ENCODE results near the gene HTR2A.

The HTR2A gene

DNA sequence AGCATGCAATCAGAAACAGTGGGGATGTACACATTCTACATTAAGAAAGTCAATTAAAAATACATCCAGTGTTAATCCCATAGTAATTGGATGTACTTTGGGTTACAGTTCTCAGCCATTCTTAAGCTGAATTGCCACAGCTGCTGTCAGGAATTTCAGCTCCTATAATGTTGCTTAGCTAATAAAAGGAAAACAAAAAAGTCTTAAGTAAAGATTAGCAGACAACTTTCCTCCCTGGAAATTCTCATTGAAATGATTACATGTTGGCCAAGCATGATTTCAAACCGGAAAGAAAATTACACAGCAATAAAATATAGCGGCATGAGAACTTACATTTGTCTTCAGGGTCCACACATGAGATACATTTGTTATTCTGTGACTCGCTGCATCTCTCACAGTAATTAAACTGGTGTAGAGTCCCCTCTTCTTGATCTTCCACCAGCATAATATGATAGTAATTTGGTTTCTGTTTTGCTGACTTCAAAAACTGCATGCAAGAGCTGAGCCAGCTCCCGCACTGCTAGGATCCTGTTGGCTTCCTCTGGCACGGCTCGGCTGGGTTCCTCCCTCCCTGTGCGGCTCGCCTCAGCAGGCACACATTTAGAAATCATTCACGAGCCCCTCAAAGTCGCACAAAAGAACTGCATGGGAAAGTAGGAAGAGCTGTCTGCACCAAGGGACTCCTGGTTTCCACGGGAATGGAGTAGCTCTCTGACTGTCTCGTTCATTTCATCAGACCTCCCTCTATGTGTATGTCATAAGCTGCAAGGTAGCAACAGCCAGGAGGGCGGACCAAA, at the start of gene HTR2A:
Gene HTR2A, minus strand, starts transcription at position 713 of the 797 bp plus-strand sequence. CDS start 1,147 bp downstream, outside the sequence.
- Histone ChIP-seq H3K4me1 (ENCODE audit: insufficient read depth, low read length) (peaks cover 10% of the 10 kb centered on the region; the same call in 1 of the 2 replicates), H3K9me3 (ENCODE audit: control insufficient read depth, insufficient read depth, low read length) (no peaks in the 10 kb centered on the region), H3K9ac (ENCODE audit: low read depth, low read length) (no peak within 1 kb of the TSS), H3K36me3 (ENCODE audit: insufficient read depth, low read length) (no peaks in the 10 kb centered on the region)

DNA sequence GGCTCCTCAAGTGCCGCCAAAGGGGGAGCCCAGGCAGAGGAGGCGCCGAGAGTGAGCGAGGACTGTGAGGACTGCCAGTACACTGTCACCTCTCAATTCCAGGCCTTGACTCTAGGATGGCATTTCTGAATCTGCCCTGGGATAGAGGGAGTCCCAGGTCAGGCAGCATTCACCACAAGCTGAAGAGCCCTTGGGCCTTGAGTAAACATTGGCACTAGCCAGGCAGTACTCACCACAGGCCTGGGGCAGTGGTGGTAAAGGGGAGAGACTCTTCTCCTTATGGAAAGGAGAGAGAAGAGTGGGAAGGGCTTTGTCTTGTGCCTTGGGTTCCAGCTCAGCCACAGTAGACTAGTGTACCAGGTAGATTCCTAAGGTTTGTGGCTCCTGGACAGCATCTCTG, 39.7 kb upstream of the HTR2A start:
- peaks cover 15% of the 10 kb centered on the region for H3K9me3 ChIP-seq (ENCODE audit: control insufficient read depth, insufficient read depth, low read length)
- no peaks in the 10 kb centered on the region for H3K4me1 ChIP-seq (ENCODE audit: insufficient read depth, low read length)
- H3K9ac ChIP-seq (ENCODE audit: low read depth, low read length), result no peak overlapping the region
- H3K36me3 ChIP-seq (ENCODE audit: insufficient read depth, low read length), result no peaks in the 10 kb centered on the region

DNA sequence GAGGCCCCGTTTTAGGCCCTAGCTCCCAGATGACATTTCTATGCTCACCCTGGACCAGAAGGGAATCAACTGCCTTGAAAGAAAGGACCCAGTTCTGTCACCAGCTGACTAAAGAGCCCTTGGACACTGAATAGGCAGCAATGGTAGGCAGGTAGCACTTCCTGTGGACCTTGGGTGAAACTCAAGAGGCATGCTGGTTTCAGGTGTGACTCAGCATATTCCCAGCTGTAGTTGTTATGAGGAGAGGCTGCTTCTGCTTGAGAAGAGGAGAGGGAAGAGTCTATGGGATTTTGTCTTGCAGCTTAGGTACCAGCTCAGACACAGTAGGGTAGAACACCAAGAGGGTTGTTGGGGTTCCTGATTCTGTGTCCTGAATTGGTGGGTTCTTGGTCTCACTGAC, 37.9 kb upstream of the HTR2A start:
- no peaks in the 10 kb centered on the region for H3K4me1 ChIP-seq (ENCODE audit: insufficient read depth, low read length)
- H3K36me3 ChIP-seq (ENCODE audit: insufficient read depth, low read length), result no peaks in the 10 kb centered on the region
- H3K9me3 ChIP-seq (ENCODE audit: control insufficient read depth, insufficient read depth, low read length), result peaks cover 17% of the 10 kb centered on the region
- H3K9ac ChIP-seq (ENCODE audit: low read depth, low read length), result no peak overlapping the region

DNA sequence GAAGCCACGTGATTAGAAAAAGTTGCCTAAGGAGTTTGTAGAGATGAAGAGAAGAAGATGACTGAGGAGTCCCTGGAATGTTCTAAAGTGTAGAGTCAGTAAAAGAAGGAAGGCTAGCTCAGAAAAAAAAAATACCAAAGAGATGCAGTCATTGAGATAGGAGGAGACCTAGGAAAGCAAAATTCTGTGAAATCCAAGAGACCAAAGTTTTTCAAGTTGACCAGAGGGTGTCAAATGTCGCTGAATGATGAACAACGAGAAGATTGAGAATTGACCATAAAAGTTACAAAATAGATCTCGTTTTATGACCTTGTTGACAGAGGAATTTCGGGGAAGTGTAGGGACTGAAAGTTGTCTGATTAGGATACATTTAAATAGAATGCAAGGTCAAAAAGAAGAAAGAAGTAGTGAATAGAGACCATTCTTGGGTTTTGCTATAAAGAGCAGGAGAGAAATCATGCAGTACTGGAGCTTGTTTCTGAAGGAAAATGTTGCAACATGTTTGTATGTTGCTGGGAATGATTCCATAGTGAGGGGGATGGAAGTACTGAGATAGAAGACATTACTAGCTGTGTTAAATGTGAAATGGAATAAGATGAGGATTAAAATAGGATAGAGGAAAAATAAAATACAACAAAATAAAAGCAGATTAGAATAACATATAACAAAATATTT, 30.2 kb upstream of the HTR2A start:
- Histone ChIP-seq H3K9ac (ENCODE audit: low read depth, low read length) (no peak overlapping the region), H3K36me3 (ENCODE audit: insufficient read depth, low read length) (no peaks in the 10 kb centered on the region), H3K9me3 (ENCODE audit: control insufficient read depth, insufficient read depth, low read length) (peaks cover 7% of the 10 kb centered on the region), H3K4me1 (ENCODE audit: insufficient read depth, low read length) (no peaks in the 10 kb centered on the region)

DNA sequence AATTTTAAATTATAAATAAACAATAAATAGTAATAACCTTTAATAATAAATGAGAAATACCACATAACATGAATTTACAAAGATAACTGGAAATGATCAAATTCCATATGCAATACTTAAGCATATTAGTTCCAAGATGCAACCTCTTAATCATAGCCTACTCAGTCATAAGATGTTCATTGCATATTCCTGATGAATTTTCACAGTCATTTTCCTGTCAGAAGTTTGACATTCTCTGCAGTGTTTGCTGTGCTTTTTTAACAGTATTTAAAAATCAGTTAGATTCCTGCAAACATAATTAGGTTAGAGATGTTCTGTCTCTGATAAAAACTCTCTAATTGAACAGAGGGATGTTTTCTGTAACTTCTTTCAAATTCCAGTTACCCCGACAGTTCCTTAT, 28.6 kb upstream of the HTR2A start:
- peaks cover 6% of the 10 kb centered on the region; the same call in 1 of the 2 replicates for H3K9me3 ChIP-seq (ENCODE audit: control insufficient read depth, insufficient read depth, low read length)
- H3K36me3 ChIP-seq (ENCODE audit: insufficient read depth, low read length), result no peaks in the 10 kb centered on the region
- H3K4me1 ChIP-seq (ENCODE audit: insufficient read depth, low read length), result no peaks in the 10 kb centered on the region
- H3K9ac ChIP-seq (ENCODE audit: low read depth, low read length), result no peak overlapping the region

DNA sequence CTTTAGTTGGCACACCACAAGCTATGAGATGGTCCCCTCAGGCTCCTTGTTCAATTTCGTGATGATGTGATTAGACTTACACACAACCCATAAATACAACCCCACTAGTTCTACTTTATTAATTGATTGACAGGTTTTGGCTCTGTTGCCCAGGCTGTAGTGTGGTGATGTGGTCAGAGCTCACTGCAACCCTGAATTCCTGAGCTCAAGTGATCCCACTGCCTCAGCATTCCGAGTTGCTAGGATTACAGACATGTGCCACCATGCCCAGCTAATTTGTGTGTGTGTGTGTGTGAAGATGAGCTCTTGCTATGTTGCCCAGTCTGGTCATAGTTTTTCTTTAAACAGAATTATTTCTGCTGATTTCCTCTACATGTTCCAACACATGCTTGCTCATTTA, 17.5 kb upstream of the HTR2A start:
- H3K9me3 ChIP-seq (ENCODE audit: control insufficient read depth, insufficient read depth, low read length), result no peaks in the 10 kb centered on the region
- no peaks in the 10 kb centered on the region for H3K4me1 ChIP-seq (ENCODE audit: insufficient read depth, low read length)
- no peaks in the 10 kb centered on the region for H3K36me3 ChIP-seq (ENCODE audit: insufficient read depth, low read length)
- no peak overlapping the region for H3K9ac ChIP-seq (ENCODE audit: low read depth, low read length)

DNA sequence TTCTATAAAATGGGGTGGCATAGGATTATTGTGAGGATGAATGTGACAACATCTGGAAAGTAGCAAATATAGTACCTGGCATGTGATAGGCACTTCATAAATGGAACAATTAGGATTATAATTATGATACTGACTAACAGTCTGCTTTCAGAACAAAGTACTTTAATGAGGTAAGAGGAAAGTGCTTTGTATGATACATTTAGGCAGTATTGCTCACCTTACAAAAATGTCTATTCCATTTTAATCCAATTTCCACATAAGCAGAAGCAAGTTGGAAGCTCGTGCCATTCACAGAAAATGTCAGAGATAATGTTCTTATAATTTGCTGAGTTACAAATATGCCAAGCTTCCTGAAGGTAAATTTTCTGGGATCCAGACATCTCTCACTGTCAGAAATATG, 16.9 kb upstream of the HTR2A start:
- H3K36me3 ChIP-seq (ENCODE audit: insufficient read depth, low read length), result no peaks in the 10 kb centered on the region
- no peak overlapping the region for H3K9ac ChIP-seq (ENCODE audit: low read depth, low read length)
- no peaks in the 10 kb centered on the region for H3K9me3 ChIP-seq (ENCODE audit: control insufficient read depth, insufficient read depth, low read length)
- H3K4me1 ChIP-seq (ENCODE audit: insufficient read depth, low read length), result no peaks in the 10 kb centered on the region

DNA sequence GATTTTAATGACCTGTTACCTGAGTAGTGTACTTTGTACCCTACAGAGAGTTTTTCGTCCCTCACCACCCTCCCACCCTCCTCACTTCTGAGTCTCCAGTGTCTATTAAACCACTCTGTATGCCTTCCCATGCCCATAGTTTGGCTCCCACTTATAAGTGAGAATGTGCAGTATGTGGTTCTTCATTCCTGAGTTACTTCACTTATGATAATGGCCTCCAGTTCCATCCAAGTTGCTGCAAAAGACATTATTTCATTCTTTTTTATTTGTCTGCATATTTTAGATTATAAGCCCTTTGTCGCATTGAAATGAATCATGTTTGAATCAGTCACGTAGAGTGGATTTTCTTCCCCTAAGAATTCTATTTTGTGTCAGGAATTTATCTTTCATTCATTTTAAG, 12.2 kb upstream of the HTR2A start:
- no peaks in the 10 kb centered on the region for H3K9me3 ChIP-seq (ENCODE audit: control insufficient read depth, insufficient read depth, low read length)
- no peaks in the 10 kb centered on the region for H3K4me1 ChIP-seq (ENCODE audit: insufficient read depth, low read length)
- no peaks in the 10 kb centered on the region for H3K36me3 ChIP-seq (ENCODE audit: insufficient read depth, low read length)
- no peak overlapping the region for H3K9ac ChIP-seq (ENCODE audit: low read depth, low read length)

DNA sequence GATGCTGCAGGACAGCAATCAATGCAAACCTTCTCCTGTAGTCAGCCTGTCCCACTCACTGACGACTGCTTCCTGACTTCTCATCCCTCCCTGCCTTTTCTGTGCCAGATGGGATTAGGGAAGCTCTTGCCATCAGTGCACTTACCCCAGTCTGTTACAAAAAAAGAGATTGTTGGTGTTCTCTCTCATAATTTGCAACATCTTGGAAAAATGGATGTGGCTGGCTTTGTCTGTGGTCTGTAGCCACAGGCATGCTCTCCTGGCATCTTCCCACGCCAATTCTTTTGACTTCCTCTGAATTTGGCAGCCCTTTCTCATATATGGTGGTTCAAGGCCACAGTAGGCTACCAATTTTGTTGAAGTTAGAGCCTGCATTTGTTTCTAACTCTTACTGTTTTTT, 11.6 kb upstream of the HTR2A start:
- H3K36me3 ChIP-seq (ENCODE audit: insufficient read depth, low read length), result no peaks in the 10 kb centered on the region
- H3K9ac ChIP-seq (ENCODE audit: low read depth, low read length), result no peak overlapping the region
- no peaks in the 10 kb centered on the region for H3K9me3 ChIP-seq (ENCODE audit: control insufficient read depth, insufficient read depth, low read length)
- H3K4me1 ChIP-seq (ENCODE audit: insufficient read depth, low read length), result no peaks in the 10 kb centered on the region

DNA sequence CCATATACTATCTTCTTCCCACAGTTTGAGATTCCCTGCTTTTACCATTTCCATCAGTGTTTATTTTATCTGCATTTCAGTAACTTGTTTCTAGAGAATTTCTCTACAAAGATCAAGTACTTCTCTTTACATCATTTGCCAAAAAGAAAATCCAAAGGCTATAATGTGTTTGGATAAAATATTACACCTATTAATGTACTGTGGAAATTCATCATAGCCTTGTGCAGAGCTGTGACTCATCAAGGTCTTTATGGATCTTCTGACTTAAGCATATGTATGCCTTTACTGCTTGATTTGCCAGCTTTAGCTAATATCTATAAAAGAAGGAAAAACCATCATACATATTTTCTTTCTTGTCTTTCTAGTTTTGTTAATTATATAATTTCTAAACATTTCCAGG, 9.6 kb upstream of the HTR2A start:
- H3K9me3 ChIP-seq (ENCODE audit: control insufficient read depth, insufficient read depth, low read length), result no peaks in the 10 kb centered on the region
- H3K9ac ChIP-seq (ENCODE audit: low read depth, low read length), result no peak overlapping the region
- H3K4me1 ChIP-seq (ENCODE audit: insufficient read depth, low read length), result no peaks in the 10 kb centered on the region
- H3K36me3 ChIP-seq (ENCODE audit: insufficient read depth, low read length), result no peaks in the 10 kb centered on the region

DNA sequence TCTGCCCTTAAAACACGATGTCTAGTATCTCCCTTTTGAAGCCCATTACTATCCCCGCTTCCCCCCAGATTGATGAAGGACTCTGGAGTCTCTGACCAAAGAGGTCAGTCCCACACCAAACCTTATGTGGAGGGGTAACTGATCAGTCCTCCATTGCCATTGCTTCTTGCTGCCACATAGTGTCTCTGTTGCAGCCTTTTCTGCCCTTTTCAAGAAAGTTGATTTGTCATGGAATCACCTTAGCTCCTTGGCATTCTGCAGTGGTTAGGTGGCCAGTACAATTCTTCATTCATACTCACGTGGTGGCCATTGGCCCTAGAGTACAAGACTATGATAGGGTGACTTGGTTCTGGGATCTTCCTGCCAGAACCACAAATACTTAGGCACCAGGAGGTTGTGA, 8.4 kb upstream of the HTR2A start:
- Histone ChIP-seq H3K36me3 (ENCODE audit: insufficient read depth, low read length) (no peaks in the 10 kb centered on the region), H3K4me1 (ENCODE audit: insufficient read depth, low read length) (no peaks in the 10 kb centered on the region), H3K9ac (ENCODE audit: low read depth, low read length) (no peak overlapping the region), H3K9me3 (ENCODE audit: control insufficient read depth, insufficient read depth, low read length) (no peaks in the 10 kb centered on the region)

DNA sequence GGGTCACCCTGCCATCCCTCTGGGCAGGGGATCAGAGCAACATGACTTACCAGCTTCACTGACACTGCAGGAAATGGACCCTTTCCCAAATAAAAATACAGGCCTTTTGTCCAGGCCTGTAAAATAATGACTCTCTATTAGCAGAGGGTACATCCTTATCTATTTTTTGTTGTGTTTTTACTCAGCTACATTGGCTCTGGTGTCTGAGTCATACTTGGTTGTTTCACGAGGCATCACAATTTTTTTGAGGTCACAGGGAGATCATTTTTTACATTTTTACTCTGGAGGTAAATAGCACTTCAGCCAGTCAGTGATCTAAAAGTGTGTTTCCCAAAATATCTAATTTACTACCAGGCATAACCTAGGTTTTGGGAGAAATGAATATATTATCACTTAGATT, 6.9 kb upstream of the HTR2A start:
- Histone ChIP-seq H3K9me3 (ENCODE audit: control insufficient read depth, insufficient read depth, low read length) (no peaks in the 10 kb centered on the region), H3K36me3 (ENCODE audit: insufficient read depth, low read length) (no peaks in the 10 kb centered on the region), H3K9ac (ENCODE audit: low read depth, low read length) (no peak overlapping the region), H3K4me1 (ENCODE audit: insufficient read depth, low read length) (no peaks in the 10 kb centered on the region)

DNA sequence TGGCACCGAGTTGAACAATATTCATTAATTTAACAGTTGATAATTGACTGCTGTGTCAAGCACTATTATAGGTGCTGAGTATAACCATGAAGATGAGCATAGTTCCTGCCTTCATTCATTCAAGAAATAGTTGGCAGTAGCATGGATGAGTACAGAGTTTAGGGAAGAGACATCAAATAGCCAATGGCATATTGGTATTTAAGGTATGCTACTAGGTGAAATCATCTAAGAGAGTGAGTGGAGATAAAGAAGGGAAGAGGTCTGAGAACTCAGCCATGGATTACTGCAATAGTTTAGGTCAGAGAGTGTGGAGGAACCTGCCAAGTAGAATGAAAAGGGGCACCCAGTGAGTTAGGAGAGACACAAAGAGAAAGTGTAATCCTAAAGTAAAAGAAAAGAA, 4.9 kb upstream of the HTR2A start:
- Histone ChIP-seq H3K4me1 (ENCODE audit: insufficient read depth, low read length) (no peaks in the 10 kb centered on the region; the same call in 1 of the 2 replicates), H3K36me3 (ENCODE audit: insufficient read depth, low read length) (no peaks in the 10 kb centered on the region), H3K9me3 (ENCODE audit: control insufficient read depth, insufficient read depth, low read length) (no peaks in the 10 kb centered on the region)

DNA sequence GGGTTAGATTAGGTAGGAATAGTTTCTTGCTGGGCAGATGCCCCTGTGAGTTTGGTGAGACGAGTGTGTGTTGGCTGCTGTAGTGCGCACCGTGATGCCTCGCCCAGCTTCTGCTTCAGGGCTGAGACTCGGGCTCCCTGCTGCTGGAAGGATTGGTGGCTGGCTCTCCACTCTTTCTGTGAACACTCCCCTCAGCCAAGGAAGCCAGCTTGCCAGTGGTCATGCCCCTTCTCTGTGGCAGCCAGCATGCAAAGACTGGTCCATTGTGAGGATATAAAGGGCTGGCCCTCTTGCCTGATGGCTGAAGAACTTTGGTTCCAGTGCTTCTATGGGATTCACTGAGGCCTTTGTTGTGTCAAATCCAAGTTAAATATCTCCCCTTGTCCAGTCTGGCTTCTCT, 2.9 kb upstream of the HTR2A start:
- no peaks in the 10 kb centered on the region for H3K9me3 ChIP-seq (ENCODE audit: control insufficient read depth, insufficient read depth, low read length)
- no peak overlapping the region for H3K9ac ChIP-seq (ENCODE audit: low read depth, low read length)
- H3K36me3 ChIP-seq (ENCODE audit: insufficient read depth, low read length), result no peaks in the 10 kb centered on the region
- H3K4me1 ChIP-seq (ENCODE audit: insufficient read depth, low read length), result peaks cover 2% of the 10 kb centered on the region; the same call in 1 of the 2 replicates

More for the DNA sequence above, 4.9 kb upstream of the HTR2A start:
- no peak overlapping the region for H3K9ac ChIP-seq (ENCODE audit: low read depth, low read length)

DNA sequence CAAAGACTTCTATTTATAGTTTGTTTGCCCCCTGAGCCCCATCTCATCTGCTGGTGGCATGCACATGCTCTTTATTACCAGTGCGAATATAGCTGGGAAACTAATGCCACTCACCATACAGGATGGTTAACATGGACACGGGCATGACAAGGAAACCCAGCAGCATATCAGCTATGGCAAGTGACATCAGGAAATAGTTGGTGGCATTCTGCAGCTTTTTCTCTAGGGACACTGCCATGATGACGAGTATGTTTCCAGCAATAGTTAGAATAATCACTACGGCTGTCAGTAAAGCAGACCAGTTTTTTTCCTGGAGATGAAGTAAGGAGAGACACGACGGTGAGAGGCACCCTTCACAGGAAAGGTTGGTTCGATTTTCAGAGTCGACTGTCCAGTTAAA, 1.5 kb downstream of the HTR2A start:
- Histone ChIP-seq H3K4me1 (ENCODE audit: insufficient read depth, low read length) (peaks cover 10% of the 10 kb centered on the region; the same call in 1 of the 2 replicates), H3K36me3 (ENCODE audit: insufficient read depth, low read length) (no peaks in the 10 kb centered on the region), H3K9me3 (ENCODE audit: control insufficient read depth, insufficient read depth, low read length) (no peaks in the 10 kb centered on the region), H3K9ac (ENCODE audit: low read depth, low read length) (no peak overlapping the region)
